ENCODE results near the gene AFF3. TPM values are rescaled to one million over a fixed set of nuclear protein-coding genes. Genes with fewer than 3 reads are reported as not detected.
"Not testable (repeated sequence)": the region's sequence is repeated elsewhere in the genome, so short reads cannot be mapped to it uniquely, and the experiment has no call there.

The AFF3 gene
- total and polyA plus RNA-seq, 2 of the 4 experiments (the other 2 are of a cell fraction) = 12.9 to 14.3 TPM

GRCh38 chr2:99504844-99505584, 637.4 kb downstream of the AFF3 start:
- Histone ChIP-seq H2BK20ac (ENCODE audit: low read depth, low read length) (no peak overlapping the region), H3K79me1 (ENCODE audit: low read depth in 1 of 2, low read length in 2 of 2) (no peaks in the 10 kb centered on the region), H3K14ac (replicated peaks; ENCODE audit: low read depth, low read length) (no peak overlapping the region), H2AK9ac (replicated peaks; ENCODE audit: low read depth, low read length, poor library complexity) (no peak overlapping the region), H3K36me3 (ENCODE audit: control insufficient read depth, insufficient read depth, low read length) (no peaks in the 10 kb centered on the region), H4K8ac (ENCODE audit: low read depth in 2 of 2, low read length in 2 of 2) (no peak overlapping the region), H2AK5ac (ENCODE audit: low read depth, low read length) (no peak overlapping the region), H4K91ac (ENCODE audit: insufficient read depth, low read depth, low read length) (no peak overlapping the region), H2BK15ac (ENCODE audit: low read depth, low read length) (no peak overlapping the region), H4K5ac (ENCODE audit: low read depth, low read length) (no peak overlapping the region), H3K4me1 (ENCODE audit: control insufficient read depth, insufficient read depth, low read length) (no peaks in the 10 kb centered on the region), H3K23ac (ENCODE audit: low read depth, low read length) (no peak overlapping the region), H3K27ac (ENCODE audit: insufficient read depth, low read length) (no peak overlapping the region), H2BK5ac (ENCODE audit: low read depth, low read length, poor library complexity, severe bottlenecking) (no peak overlapping the region), H4K20me1 (ENCODE audit: insufficient read depth, low read length) (no peaks in the 10 kb centered on the region), H3K4ac (ENCODE audit: low read depth, low read length) (no peak overlapping the region), H3K9me1 (ENCODE audit: insufficient read depth, low read length) (no peaks in the 10 kb centered on the region), H3K56ac (ENCODE audit: extremely low read depth, insufficient read depth, low read length) (no peak overlapping the region), H3K9me3 (ENCODE audit: control insufficient read depth, insufficient read depth, low read length) (no peaks in the 10 kb centered on the region), H2BK120ac (ENCODE audit: low read depth, low read length) (no peak overlapping the region), H3K27me3 (ENCODE audit: control insufficient read depth, insufficient read depth, low read length) (peaks cover 15% of the 10 kb centered on the region), H3K18ac (ENCODE audit: low read depth, low read length) (no peak overlapping the region), H3K4me2 (ENCODE audit: low read depth, low read length) (no peak overlapping the region), H2AFZ (replicated peaks; ENCODE audit: low read length, poor library complexity) (no peak overlapping the region), H3K4me3 (ENCODE audit: insufficient read depth, low read depth, low read length) (no peak overlapping the region), H3K9ac (ENCODE audit: low read depth, low read length) (no peak overlapping the region)
- intact Hi-C loops (cut with micrococcal nuclease) = no loop called here
- ChIA-PET POLR2A (ENCODE audit: unreplicated experiment) (no interaction called here), CTCF (no interaction called here)
- ATAC-seq (ENCODE audit: low read depth) = no peak; the same call in 1 of the 2 replicates
- TF ChIP-seq POLR2A (IDR thresholded peaks at IDR 0.05; ENCODE audit: low read depth, low read length) = no peak
- no peak for TF ChIP-seq RFX5 (IDR thresholded peaks at IDR 0.05; ENCODE audit: low read depth, low read length)
- no peak for TF ChIP-seq USF2 (IDR thresholded peaks at IDR 0.05; ENCODE audit: low read depth, low read length)
- no peak for TF ChIP-seq CEBPB (IDR thresholded peaks at IDR 0.05; ENCODE audit: low read depth, low read length)
- no peak for TF ChIP-seq MAFK (IDR thresholded peaks at IDR 0.05; ENCODE audit: low read depth, low read length)
- WGBS, 2 experiments (ENCODE audit: extremely low coverage in 2 of 2, insufficient read length in 1 of 2) = no CpG with 5 or more reads among the region's 4 CpGs
- no peak for DNase-seq
- no TSS peak for BruUV-seq (replicated peaks)
- in situ Hi-C loops (cut with MboI; ENCODE audit: low sequenced_read_pairs) = loop anchor here (25.0 kb wide), 1 partner anchor 868 kb away; no protein-coding TSS in a partner anchor
- dilution Hi-C loops (cut with HindIII; ENCODE audit: low sequenced_read_pairs, unreplicated experiment) = no loop called here

GRCh38 chr2:99503662-99504416, 638.6 kb downstream of the AFF3 start:
- H3K4me3 ChIP-seq (ENCODE audit: insufficient read depth, low read depth, low read length); CTCF ChIA-PET; dilution Hi-C loops (cut with HindIII; ENCODE audit: low sequenced_read_pairs, unreplicated experiment); H3K9ac ChIP-seq (ENCODE audit: low read depth, low read length); H3K36me3 ChIP-seq (ENCODE audit: control insufficient read depth, insufficient read depth, low read length); H3K9me1 ChIP-seq (ENCODE audit: insufficient read depth, low read length); H2BK20ac ChIP-seq (ENCODE audit: low read depth, low read length); BruUV-seq (replicated peaks); H2BK5ac ChIP-seq (ENCODE audit: low read depth, low read length, poor library complexity, severe bottlenecking); H4K8ac ChIP-seq (ENCODE audit: low read depth in 2 of 2, low read length in 2 of 2); H3K4ac ChIP-seq (ENCODE audit: low read depth, low read length); H2BK15ac ChIP-seq (ENCODE audit: low read depth, low read length); H3K4me2 ChIP-seq (ENCODE audit: low read depth, low read length); H4K91ac ChIP-seq (ENCODE audit: insufficient read depth, low read depth, low read length); H3K79me1 ChIP-seq (ENCODE audit: low read depth in 1 of 2, low read length in 2 of 2); H2AFZ ChIP-seq (replicated peaks; ENCODE audit: low read length, poor library complexity); H3K18ac ChIP-seq (ENCODE audit: low read depth, low read length); POLR2A ChIA-PET (ENCODE audit: unreplicated experiment); H3K14ac ChIP-seq (replicated peaks; ENCODE audit: low read depth, low read length); H2AK9ac ChIP-seq (replicated peaks; ENCODE audit: low read depth, low read length, poor library complexity); H3K9me3 ChIP-seq (ENCODE audit: control insufficient read depth, insufficient read depth, low read length); H3K4me1 ChIP-seq (ENCODE audit: control insufficient read depth, insufficient read depth, low read length); H2BK120ac ChIP-seq (ENCODE audit: low read depth, low read length); H2AK5ac ChIP-seq (ENCODE audit: low read depth, low read length); H4K5ac ChIP-seq (ENCODE audit: low read depth, low read length); H3K27ac ChIP-seq (ENCODE audit: insufficient read depth, low read length); ATAC-seq (ENCODE audit: low read depth); intact Hi-C loops (cut with micrococcal nuclease); H4K20me1 ChIP-seq (ENCODE audit: insufficient read depth, low read length); H3K23ac ChIP-seq (ENCODE audit: low read depth, low read length); DNase-seq; H3K56ac ChIP-seq (ENCODE audit: extremely low read depth, insufficient read depth, low read length): not testable (repeated sequence)
- H3K27me3 ChIP-seq (ENCODE audit: control insufficient read depth, insufficient read depth, low read length) = peaks cover 23% of the 10 kb centered on the region
- 100% methylated on average over 1 of the region's 8 CpGs; no CpG with 5 or more reads in 1 of the 2 experiments for WGBS, 2 experiments (ENCODE audit: extremely low coverage in 2 of 2, insufficient read length in 1 of 2)
- in situ Hi-C loops (cut with MboI; ENCODE audit: low sequenced_read_pairs) = loop anchor here (25.0 kb wide), 1 partner anchor 867 kb away; no protein-coding TSS in a partner anchor

Data from IMR-90 (cell line).